ENCODE results near the gene PANX2.

DNA sequence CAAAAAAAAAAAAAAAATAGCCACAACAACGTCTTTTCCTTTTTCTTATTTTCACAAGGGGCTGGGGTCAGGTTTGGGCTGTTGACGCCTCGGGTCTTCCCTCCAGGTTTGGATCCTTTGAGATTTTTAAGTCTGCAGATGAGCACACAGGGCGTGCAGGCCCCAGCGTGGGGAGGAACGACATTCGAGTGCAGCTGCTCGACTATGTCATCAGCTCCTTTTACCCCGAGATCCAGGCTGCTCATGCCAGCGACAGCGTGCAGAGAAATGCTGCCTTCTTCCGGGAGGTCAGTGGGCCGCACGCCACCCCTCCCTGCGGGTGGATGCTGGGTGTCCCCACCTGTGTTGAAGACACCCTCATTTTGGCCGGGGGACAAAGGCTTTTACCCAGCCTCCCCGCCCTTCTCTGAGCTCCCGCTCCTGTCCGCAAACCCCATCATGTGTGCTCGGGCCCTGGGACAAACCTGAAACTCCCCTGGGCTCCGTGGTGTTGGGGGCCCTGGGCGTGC, 38.0 kb downstream of the PANX2 start:
- TF ChIP-seq POLR2A (IDR thresholded peaks at IDR 0.05; ENCODE audit: low read depth, low read length): no peak
- TF ChIP-seq POLR2AphosphoS5 (IDR thresholded peaks at IDR 0.05; ENCODE audit: low read depth, low read length): no peak
